ENCODE data around the gene CNTN5.

Gene CNTN5

DNA sequence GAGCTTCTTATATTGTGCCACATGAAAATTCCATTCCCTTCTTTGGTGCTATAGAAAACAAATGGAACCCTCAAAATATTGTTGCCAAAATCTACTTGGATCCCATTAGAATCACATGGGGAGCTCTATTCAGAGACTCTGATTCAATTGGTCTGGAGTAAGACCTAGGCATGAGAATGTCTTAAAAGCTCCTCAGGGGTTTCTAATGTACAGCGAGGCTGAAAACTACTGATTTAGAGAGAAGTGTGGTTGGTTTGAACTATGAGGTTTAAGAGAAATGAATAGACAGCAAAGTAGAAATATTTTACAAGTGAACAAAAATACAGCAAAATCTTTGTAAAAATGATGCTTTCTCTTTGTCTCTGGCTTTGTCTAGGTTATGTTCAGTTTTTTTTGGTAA lies 514.7 kb downstream of the CNTN5 start:
- ChIA-PET POLR2A (no interaction called here), CTCF (no interaction called here)
- TF ChIP-seq ZSCAN16 (tag by site-specific recombination; IDR thresholded peaks at IDR 0.05) (no peak), EGR2 (tag by site-specific recombination; IDR thresholded peaks at IDR 0.05; ENCODE audit: low read depth) (no peak), ZNF211 (tag by site-specific recombination; IDR thresholded peaks at IDR 0.05; ENCODE audit: low read depth) (no peak), SP2 (tag by site-specific recombination; IDR thresholded peaks at IDR 0.05) (no peak), ZNF354C (tag by site-specific recombination; IDR thresholded peaks at IDR 0.05; ENCODE audit: borderline replicate concordance, low read depth) (no peak), ZNF747 (tag by site-specific recombination; IDR thresholded peaks at IDR 0.05) (no peak), KLF1 (tag by site-specific recombination; IDR thresholded peaks at IDR 0.05) (no peak)
- TF ChIP-seq, protein P1, sequence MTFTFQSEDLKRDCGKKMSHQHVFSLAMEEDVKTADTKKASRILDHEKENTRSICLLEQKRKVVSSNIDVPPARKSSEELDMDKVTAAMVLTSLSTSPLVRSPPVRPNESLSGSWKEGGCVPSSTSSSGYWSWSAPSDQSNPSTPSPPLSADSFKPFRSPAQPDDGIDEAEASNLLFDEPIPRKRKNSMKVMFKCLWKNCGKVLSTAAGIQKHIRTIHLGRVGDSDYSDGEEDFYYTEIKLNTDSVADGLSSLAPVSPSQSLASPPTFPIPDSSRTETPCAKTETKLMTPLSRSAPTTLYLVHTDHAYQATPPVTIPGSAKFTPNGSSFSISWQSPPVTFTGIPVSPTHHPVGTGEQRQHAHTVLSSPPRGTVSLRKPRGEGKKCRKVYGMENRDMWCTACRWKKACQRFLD (tag by site-specific recombination; IDR thresholded peaks at IDR 0.05) = no peak
- TF ChIP-seq, protein P2, sequence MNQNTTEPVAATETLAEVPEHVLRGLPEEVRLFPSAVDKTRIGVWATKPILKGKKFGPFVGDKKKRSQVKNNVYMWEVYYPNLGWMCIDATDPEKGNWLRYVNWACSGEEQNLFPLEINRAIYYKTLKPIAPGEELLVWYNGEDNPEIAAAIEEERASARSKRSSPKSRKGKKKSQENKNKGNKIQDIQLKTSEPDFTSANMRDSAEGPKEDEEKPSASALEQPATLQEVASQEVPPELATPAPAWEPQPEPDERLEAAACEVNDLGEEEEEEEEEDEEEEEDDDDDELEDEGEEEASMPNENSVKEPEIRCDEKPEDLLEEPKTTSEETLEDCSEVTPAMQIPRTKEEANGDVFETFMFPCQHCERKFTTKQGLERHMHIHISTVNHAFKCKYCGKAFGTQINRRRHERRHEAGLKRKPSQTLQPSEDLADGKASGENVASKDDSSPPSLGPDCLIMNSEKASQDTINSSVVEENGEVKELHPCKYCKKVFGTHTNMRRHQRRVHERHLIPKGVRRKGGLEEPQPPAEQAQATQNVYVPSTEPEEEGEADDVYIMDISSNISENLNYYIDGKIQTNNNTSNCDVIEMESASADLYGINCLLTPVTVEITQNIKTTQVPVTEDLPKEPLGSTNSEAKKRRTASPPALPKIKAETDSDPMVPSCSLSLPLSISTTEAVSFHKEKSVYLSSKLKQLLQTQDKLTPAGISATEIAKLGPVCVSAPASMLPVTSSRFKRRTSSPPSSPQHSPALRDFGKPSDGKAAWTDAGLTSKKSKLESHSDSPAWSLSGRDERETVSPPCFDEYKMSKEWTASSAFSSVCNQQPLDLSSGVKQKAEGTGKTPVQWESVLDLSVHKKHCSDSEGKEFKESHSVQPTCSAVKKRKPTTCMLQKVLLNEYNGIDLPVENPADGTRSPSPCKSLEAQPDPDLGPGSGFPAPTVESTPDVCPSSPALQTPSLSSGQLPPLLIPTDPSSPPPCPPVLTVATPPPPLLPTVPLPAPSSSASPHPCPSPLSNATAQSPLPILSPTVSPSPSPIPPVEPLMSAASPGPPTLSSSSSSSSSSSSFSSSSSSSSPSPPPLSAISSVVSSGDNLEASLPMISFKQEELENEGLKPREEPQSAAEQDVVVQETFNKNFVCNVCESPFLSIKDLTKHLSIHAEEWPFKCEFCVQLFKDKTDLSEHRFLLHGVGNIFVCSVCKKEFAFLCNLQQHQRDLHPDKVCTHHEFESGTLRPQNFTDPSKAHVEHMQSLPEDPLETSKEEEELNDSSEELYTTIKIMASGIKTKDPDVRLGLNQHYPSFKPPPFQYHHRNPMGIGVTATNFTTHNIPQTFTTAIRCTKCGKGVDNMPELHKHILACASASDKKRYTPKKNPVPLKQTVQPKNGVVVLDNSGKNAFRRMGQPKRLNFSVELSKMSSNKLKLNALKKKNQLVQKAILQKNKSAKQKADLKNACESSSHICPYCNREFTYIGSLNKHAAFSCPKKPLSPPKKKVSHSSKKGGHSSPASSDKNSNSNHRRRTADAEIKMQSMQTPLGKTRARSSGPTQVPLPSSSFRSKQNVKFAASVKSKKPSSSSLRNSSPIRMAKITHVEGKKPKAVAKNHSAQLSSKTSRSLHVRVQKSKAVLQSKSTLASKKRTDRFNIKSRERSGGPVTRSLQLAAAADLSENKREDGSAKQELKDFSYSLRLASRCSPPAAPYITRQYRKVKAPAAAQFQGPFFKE (tag by site-specific recombination; IDR thresholded peaks at IDR 0.05; ENCODE audit: borderline replicate concordance) = no peak
- TF ChIP-seq, protein P3, sequence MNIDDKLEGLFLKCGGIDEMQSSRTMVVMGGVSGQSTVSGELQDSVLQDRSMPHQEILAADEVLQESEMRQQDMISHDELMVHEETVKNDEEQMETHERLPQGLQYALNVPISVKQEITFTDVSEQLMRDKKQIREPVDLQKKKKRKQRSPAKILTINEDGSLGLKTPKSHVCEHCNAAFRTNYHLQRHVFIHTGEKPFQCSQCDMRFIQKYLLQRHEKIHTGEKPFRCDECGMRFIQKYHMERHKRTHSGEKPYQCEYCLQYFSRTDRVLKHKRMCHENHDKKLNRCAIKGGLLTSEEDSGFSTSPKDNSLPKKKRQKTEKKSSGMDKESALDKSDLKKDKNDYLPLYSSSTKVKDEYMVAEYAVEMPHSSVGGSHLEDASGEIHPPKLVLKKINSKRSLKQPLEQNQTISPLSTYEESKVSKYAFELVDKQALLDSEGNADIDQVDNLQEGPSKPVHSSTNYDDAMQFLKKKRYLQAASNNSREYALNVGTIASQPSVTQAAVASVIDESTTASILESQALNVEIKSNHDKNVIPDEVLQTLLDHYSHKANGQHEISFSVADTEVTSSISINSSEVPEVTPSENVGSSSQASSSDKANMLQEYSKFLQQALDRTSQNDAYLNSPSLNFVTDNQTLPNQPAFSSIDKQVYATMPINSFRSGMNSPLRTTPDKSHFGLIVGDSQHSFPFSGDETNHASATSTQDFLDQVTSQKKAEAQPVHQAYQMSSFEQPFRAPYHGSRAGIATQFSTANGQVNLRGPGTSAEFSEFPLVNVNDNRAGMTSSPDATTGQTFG (tag by site-specific recombination; IDR thresholded peaks at IDR 0.05; ENCODE audit: borderline replicate concordance) = no peak
- TF ChIP-seq, protein P4, sequence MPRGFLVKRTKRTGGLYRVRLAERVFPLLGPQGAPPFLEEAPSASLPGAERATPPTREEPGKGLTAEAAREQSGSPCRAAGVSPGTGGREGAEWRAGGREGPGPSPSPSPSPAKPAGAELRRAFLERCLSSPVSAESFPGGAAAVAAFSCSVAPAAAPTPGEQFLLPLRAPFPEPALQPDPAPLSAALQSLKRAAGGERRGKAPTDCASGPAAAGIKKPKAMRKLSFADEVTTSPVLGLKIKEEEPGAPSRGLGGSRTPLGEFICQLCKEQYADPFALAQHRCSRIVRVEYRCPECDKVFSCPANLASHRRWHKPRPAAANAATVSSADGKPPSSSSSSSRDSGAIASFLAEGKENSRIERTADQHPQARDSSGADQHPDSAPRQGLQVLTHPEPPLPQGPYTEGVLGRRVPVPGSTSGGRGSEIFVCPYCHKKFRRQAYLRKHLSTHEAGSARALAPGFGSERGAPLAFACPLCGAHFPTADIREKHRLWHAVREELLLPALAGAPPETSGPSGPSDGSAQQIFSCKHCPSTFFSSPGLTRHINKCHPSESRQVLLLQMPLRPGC (tag by site-specific recombination; IDR thresholded peaks at IDR 0.05) = no peak
- no peaks in the 10 kb centered on the region for H3K36me3 ChIP-seq (ENCODE audit: control insufficient read depth in 2 of 2, insufficient read depth in 1 of 2, low read length in 2 of 2)
- no peak overlapping the region for H3K4me3 ChIP-seq (ENCODE audit: low read depth, low read length)
- no peaks in the 10 kb centered on the region for H3K9me3 ChIP-seq (ENCODE audit: control insufficient read depth, insufficient read depth, low read depth, low read length)
- no peaks in the 10 kb centered on the region for H3K4me1 ChIP-seq (ENCODE audit: control insufficient read depth, insufficient read depth, low read length)
- no peak overlapping the region for H3K27ac ChIP-seq (ENCODE audit: extremely low read depth, low read depth, low read length)

DNA sequence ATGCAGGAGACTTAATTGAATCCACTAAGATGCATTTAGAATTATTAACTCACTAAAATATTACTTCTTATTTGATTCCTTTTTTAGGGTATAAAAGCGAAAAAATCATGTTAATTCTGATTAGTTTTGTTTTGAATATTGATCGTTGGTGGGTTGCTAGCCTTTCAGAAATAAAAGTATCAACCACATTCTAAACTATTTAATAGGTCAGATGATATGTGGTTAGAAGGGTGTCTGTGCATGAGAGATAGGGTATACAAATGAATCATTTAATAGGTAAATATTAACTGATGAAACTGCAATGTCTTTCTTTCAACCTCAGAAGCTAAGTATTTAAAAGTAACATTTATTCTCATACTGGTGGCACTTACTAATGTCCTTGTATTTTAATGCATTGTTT lies 515.1 kb downstream of the CNTN5 start:
- Histone ChIP-seq H3K4me1 (ENCODE audit: control insufficient read depth, insufficient read depth, low read length) (no peaks in the 10 kb centered on the region), H3K27ac (ENCODE audit: extremely low read depth, low read depth, low read length) (no peak overlapping the region), H3K9me3 (ENCODE audit: control insufficient read depth, insufficient read depth, low read depth, low read length) (no peaks in the 10 kb centered on the region), H3K4me3 (ENCODE audit: low read depth, low read length) (no peak overlapping the region), H3K36me3 (ENCODE audit: control insufficient read depth in 2 of 2, insufficient read depth in 1 of 2, low read length in 2 of 2) (no peaks in the 10 kb centered on the region)
- CTCF ChIA-PET = no interaction called here
- POLR2A ChIA-PET = no interaction called here
- TF ChIP-seq ZNF677 (tag by site-specific recombination; IDR thresholded peaks at IDR 0.05) = no peak
- TF ChIP-seq, protein P5, sequence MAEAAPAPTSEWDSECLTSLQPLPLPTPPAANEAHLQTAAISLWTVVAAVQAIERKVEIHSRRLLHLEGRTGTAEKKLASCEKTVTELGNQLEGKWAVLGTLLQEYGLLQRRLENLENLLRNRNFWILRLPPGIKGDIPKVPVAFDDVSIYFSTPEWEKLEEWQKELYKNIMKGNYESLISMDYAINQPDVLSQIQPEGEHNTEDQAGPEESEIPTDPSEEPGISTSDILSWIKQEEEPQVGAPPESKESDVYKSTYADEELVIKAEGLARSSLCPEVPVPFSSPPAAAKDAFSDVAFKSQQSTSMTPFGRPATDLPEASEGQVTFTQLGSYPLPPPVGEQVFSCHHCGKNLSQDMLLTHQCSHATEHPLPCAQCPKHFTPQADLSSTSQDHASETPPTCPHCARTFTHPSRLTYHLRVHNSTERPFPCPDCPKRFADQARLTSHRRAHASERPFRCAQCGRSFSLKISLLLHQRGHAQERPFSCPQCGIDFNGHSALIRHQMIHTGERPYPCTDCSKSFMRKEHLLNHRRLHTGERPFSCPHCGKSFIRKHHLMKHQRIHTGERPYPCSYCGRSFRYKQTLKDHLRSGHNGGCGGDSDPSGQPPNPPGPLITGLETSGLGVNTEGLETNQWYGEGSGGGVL (tag by site-specific recombination; IDR thresholded peaks at IDR 0.05) = no peak
- TF ChIP-seq ZNF549 (tag by site-specific recombination; IDR thresholded peaks at IDR 0.05) = no peak
- TF ChIP-seq ZNF37A (tag by site-specific recombination; IDR thresholded peaks at IDR 0.05) = no peak
- TF ChIP-seq ZNF10 (tag by site-specific recombination; IDR thresholded peaks at IDR 0.05) = no peak
- no peak for TF ChIP-seq ZNF132 (tag by site-specific recombination; IDR thresholded peaks at IDR 0.05; ENCODE audit: borderline replicate concordance)
- TF ChIP-seq, protein P6, sequence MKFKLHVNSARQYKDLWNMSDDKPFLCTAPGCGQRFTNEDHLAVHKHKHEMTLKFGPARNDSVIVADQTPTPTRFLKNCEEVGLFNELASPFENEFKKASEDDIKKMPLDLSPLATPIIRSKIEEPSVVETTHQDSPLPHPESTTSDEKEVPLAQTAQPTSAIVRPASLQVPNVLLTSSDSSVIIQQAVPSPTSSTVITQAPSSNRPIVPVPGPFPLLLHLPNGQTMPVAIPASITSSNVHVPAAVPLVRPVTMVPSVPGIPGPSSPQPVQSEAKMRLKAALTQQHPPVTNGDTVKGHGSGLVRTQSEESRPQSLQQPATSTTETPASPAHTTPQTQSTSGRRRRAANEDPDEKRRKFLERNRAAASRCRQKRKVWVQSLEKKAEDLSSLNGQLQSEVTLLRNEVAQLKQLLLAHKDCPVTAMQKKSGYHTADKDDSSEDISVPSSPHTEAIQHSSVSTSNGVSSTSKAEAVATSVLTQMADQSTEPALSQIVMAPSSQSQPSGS (tag by site-specific recombination; IDR thresholded peaks at IDR 0.05; ENCODE audit: low read depth) = no peak
- TF ChIP-seq ZNF768 (tag by site-specific recombination; IDR thresholded peaks at IDR 0.05) = no peak
- TF ChIP-seq ZNF302 (tag by site-specific recombination; IDR thresholded peaks at IDR 0.05; ENCODE audit: low read depth) = no peak

Measured in HEK293 (cell line).